HG02852 (cell line): ENCODE measurements around the gene LIMCH1.
"Not testable (repeated sequence)": the region's sequence is repeated elsewhere in the genome, so short reads cannot be mapped to it uniquely, and the experiment has no call there.

ENCODE experiments used
- ATAC-seq: cut with Tn5 transposase; IDR thresholded peaks from one replicate; pipeline ENCODE4 v1.9.1; 2021; ENCODE audit warnings: mild to moderate bottlenecking, moderate library complexity; ENCODE audit not compliant: unreplicated experiment

Gene LIMCH1, protein sequence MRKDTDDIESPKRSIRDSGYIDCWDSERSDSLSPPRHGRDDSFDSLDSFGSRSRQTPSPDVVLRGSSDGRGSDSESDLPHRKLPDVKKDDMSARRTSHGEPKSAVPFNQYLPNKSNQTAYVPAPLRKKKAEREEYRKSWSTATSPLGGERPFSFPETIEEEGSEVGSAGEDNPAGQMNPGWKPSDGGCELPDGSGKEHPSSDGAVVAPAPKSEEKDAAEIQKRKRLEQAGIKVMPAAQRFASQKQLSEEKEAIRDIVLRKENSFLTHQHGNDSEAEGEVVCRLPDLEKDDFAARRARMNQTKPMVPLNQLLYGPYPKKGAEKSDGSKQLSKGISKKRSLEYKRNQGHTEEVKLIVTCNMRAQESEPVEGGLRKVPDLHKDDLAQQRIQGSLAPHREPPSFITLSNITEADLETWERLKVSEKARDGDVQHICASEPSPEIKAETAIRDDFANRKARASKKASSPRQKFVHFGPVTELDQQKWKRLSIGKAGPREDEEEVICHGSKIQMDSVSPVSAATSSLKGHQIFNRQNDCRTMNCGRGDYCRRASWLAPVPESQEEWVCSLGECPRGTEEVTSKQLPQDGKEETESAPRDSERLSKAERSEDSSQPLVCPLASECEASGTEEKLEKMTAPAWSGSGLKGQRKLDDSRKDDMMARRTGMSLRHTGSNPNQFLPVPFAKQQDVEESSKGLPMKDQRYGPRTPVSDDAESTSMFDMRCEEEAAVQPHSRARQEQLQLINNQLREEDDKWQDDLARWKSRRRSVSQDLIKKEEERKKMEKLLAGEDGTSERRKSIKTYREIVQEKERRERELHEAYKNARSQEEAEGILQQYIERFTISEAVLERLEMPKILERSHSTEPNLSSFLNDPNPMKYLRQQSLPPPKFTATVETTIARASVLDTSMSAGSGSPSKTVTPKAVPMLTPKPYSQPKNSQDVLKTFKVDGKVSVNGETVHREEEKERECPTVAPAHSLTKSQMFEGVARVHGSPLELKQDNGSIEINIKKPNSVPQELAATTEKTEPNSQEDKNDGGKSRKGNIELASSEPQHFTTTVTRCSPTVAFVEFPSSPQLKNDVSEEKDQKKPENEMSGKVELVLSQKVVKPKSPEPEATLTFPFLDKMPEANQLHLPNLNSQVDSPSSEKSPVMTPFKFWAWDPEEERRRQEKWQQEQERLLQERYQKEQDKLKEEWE (N-terminal part only)

DNA sequence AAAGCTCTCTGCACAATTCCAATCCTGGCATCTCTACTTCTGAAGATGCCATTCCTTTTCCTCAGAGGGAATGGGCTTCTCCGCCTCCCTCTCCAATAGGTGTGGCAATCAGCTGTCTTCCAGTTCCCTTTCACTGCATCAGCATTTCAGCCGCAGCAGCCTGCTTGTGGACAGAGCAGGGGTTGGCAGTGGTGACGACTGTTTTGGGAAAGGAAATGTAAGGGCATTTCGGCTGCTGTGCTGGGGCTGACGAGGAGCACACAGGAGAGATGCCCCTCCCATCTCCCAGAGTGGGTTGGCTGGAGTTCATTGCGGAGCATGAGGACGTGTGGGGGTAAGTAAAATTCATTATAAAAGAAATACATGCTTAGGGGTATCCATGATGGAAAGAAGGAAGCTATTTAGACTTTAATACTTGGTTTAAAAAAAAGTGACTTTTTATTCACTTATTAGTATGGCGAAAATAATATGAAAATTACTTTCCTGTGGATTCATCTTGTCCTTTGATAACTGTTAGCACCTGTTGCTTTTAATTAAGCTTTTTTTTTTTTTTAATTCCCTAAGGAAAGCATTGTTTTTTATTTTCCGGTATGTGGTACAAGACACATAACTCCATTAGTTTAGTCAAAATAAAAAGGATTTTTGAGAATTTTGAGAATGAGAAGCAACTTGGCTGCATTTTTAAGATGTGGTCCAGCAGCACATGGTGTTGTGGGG lies at the start of gene LIMCH1:
Gene LIMCH1 (plus strand): TSS at position 141 of the 717 bp plus-strand sequence. CDS start 67,839 bp downstream, outside the sequence.
- ATAC-seq: no peak

DNA sequence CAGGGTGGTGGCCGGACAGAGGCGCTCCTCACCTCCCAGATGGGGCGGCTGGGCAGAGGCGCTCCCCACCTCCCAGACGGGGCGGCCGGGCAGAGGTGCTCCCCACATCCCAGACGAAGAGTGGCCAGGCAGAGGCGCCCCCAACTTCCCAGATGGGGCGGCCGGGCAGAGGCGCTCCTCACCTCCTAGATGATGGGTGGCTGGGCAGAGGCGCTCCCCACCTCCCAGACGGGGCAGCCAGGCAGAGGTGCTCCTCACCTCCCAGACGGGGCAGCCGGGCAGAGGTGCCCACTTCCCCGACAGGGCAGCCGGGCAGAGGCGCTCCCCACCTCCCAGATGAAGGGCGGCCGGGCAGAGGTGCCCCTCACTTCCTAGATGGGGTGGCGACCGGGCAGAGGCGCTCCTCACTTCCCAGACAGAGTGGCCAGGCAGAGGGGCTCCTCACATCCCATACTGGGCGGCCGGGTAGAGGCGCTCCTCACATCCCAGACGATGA lies 46.8 kb upstream of the LIMCH1 start:
- ATAC-seq: not testable (repeated sequence)

DNA sequence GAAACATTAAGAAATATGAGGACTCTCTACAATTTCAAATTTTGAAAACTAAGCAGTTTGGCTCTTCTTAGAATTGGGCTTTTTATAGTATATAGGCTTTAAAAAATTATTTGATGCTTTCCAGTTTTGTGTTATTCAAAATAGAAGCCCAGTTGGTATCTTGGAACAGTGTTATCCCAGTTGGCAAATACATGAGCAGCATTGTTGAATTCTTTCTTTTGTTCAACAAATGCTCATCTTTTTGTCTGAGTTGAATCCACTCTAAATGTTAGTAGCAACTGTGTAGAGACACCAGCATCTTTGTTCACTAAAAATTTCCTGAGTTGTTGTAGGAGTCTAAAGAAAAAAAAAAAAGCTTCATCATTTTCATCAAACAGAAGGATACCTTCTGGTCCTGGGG lies 41.0 kb upstream of the LIMCH1 start:
- ATAC-seq: no peak

DNA sequence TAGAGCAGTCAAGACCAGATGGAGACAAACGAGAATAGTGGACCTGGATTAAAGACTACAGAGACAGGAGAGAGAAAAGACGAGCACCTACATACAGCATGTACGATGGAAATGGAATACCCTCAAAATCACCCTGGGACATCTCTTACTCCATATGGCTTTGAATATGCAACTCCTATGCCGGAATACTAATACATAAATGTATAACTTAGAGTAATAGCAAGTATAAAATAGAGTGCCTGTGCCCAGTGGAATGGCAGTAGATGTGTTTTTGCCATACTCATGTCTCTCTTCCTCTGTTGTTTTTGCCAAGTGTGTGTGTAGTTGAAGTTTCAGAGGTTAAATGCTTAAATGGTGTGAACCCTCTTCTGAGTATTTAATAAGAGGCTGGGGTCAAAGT lies 39.8 kb upstream of the LIMCH1 start:
- no peak for ATAC-seq

DNA sequence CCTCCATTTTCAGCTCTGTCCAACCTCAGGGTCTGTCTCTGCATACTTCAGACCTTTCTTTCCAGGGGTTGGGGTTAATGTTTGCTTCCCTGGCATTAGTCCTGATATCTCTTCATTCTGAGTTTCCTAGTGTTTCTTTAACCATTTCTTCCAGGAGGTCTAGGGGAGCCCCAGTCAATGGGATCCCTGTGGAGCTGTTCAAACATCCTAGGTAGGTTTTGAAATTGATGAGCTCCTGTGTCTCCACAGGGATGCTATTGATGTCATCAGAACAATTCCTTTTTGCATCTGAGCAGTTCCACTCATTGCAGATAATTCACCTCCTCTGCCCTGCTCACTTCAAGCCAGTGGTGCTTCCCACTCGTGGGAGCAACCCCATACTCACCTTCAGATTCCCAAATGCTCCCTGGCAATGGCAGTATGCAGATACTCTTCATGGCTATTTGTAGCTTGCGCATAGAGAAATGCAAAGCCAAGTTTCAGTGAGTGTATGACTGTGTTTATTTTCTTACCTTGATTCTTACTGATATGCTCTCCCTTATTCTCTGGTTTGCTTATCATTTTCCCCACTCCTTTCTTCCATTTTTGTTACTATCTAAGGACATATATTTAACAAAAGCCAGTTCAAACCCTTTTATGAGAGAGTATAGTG lies 33.7 kb upstream of the LIMCH1 start:
- no peak for ATAC-seq

DNA sequence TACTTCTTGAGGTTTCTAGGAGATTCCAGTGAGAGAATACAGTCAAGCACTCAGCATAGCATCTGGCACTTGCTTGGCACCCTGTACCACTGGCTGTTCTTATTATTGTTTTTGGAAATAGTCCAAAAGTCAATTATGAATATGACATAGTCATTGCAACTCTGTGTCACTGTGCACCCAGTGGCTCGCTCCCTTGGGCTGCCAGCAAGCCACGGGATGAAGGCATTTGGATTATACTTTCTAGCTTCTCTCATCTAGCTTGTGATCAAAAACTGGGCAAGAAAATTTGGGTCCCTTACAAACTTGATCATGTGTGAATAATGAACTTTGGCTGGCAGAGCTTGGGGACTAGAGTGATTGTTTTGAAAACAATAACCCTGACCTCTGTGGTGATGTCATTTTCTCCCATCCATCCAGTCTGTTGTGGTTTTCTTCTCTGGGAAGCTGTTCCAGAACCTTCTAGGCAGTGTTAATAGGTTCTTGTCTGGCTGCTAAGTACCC lies 32.7 kb upstream of the LIMCH1 start:
- ATAC-seq: no peak

DNA sequence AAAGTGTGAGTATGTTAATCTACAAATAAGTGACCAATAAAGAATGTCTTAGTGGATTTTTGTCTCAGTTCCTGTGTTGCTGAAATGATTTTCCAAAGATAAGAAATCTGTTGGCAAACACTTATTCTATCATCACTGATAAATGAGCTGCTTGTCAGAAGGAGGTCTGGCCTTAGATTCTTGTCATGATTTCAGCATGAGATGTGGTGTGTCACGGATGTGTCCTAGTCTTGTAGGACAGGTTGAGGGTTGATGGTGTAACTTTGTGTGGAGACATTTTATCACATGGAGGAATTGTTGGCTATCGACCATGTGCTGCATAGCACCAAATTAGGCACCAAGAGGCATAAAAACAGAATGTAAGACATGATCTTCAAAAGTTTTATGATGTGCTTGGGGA lies 31.8 kb upstream of the LIMCH1 start:
- ATAC-seq: no peak

DNA sequence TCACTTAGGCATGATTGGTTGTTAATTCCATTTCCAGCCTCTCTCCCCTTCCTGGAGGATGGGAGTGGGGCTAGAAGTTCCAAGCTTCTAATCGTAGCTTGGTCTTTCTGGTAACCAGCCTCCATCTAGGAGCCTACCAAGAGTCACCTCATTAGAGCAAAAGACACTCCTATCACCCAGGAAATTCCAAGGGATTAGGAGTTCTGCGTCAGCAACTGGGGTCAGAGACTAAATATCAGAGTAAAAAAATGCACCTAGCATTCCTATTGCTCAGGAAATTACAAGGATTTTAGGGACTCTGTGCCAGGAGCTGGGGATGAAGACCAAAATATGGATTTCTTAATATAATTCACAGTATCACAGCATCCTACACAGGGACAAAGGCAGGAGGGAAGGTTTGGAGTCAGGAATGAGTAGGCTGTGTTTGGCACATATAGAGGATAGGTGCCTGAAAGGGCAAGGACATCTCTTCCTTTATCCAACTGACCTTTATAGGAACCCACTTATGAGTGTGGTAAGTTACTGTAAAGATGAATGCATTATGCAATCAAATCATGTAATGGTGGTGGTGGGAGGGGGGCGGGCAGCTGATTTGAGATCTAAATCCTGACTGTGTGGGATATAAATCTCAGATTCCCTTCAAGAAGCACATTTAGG lies 30.5 kb upstream of the LIMCH1 start:
- no peak for ATAC-seq

DNA sequence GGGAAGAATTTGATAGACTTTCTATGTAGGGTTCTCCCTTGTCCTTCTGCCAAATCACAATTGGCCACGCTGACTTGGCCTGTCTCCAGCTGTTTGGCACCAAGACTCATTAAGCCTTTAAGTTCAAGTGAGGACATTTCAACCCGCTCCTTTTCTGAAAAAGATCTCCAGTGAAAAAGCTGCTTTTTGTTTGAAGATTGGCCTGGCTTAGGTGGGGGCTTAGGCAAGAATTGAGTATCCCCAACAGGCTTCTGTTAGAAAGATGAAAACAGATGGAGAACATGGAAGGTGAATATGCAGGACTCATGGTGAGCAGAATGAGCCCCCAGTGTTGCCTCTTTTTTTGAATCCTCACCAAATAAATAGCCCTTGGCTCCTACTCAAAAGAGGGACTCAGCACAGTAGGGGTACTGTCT lies 28.5 kb upstream of the LIMCH1 start:
- ATAC-seq: no peak

DNA sequence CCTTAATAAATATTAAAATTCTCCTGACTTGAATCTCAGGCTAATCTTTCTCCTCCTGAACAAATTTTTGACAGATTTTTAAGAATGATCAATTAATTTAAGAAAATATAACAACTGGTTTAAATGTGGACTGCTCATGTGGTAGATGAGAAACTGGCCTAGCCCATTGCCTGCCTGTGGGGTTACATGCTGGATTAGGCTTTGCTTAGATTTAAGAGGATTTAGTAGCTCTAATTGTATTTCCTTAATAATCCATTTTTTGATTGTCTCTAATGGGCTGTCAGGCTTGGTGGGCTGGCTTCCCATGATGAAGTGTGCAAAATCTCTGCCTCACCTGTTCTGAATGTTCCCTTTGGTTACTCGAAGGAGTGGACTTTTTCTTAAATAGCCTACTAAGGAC lies 27.8 kb upstream of the LIMCH1 start:
- ATAC-seq: no peak

DNA sequence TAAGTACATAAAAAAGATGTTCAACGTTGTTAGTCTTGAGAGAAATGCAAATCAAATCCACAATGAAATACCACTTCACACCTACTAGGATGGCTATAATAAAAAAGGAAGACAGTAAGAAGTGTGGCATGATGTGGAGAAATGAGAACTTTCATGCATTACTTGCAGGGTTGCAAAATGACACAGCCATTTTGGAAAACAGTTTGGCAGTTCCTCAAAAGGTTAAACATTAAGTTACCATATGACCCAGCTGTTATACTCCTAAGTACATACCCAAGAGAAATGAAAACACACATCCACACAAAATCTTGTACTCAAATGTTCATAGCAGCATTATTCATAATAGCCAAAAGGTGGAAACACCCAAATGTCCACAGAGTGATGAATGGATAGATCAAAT lies 25.8 kb upstream of the LIMCH1 start:
- no peak for ATAC-seq

DNA sequence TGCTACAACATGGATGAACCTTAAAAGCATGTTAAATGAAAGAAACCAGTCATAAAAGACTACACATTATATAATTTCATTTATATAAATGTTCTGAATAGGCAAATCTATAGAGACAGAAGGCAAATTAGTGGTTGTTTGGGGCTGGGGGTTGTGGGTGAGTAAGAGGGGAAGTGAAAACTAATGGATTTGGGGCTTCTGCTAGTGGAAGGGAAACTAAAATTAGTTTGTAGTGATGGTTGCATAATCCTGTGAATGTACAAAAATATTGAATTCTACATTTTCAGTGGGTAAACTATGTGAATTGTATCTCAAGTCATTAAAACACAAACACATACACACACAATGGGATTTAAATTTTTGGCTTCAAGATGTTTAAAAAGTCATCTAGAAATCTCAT lies 25.4 kb upstream of the LIMCH1 start:
- ATAC-seq: no peak

DNA sequence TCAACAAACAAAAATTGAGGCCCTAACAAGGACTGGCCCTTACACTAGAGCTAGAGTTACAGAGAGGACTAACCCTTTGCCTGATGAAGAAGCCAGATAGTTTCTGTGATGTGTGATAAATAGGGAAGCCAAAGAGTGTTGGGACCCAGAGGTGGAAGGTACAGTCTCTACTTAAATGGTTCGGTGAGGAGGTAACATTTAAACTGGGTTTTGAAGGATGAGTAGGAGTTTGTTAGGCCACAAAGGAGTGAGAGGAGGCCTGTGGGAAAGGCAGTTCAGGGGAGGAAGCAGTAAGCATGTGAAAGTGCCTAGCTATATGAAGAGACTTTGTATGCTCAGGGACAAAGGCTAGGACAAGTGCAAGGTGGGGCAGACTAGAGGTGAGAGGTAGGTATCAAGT lies 23.8 kb upstream of the LIMCH1 start:
- ATAC-seq: no peak

DNA sequence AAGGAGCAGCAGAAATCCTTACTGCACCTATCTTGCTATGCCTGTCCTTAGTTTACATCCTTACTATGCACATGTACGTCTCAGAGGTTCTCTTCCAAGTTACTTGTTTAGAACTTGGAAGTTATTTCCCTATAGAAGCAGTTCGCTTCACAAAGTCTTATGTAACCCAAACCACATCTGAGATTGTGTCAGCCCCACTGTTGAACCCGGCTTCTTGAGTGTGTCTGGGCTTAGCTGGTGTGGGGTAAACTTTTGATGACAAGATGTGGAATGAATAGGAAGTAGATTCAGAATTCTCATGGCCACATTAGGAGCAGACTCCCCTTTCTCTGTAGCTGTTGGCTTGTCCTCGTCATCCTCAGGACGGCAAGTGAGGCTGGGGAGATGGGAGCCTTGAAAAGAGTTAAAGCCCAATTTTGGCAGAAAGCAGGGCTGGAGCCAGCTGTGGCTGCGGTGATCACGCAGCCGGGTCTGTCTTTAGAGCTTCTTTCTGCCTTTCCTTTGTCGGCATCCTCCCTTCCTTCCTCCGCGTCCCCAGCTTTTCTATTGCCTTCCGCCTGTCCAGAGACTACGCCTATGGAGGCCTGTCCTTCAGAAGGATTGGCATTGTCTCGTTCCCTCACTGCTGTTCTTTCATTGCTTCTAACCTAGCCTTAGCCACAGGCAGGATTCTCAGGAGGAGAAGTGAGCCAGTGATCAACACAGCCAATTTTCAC lies 23.0 kb upstream of the LIMCH1 start:
- no peak for ATAC-seq

DNA sequence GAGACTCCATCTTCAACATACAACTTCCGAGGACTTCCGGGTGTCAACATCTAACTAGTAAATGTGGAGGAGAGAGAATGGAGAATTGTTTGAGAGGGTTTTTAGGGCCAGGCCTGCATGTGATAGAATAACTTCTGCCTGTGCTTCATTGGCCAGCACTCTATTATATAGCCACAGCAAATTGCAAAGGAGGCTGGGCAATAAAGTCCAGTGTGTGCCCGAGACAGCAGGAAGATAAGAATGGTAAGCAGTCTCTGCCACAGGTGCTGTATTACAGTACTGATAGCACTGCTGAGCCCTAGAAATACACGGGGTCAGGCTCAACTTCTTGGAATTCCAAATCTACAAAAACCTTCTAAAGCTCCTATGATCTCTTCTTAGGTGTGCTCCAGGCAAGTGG lies 20.8 kb upstream of the LIMCH1 start:
- no peak for ATAC-seq

DNA sequence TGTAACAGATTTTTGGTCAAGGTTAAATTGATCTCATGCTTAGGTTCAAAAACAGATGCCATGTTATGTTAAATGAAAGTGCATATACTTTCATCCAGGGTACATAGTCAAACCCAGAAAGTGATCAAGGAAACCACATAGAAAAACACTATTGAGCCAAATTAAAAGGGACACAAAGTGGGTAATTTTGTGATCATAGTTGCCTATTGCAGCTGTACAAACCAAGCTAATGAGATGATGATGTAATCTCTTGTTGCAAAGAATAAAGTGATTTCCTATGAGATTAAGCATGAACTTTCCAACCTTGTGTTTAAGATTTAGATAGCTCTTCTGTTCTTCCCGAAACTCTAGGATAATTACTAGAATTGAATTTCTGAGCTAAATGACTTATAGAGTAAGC lies 20.2 kb upstream of the LIMCH1 start:
- no peak for ATAC-seq

DNA sequence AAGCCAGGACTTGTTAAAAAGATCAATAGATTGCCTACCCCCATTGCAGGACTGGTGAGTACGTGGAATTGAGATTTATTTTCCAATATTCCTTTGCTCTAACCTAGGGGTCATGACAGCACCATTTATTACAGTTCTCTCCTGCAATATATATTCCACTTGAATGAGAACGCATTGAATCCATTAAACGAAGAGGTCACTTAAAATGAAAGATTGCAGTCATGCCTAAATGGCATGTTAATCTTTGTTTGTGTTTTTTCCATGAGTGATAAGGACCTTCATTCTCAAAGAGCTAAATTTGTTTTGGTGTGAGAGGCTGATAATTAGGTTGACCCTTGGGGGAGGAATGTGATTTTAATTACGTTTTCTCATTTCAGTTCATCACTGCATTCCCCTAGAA lies 13.5 kb upstream of the LIMCH1 start:
- ATAC-seq: no peak

DNA sequence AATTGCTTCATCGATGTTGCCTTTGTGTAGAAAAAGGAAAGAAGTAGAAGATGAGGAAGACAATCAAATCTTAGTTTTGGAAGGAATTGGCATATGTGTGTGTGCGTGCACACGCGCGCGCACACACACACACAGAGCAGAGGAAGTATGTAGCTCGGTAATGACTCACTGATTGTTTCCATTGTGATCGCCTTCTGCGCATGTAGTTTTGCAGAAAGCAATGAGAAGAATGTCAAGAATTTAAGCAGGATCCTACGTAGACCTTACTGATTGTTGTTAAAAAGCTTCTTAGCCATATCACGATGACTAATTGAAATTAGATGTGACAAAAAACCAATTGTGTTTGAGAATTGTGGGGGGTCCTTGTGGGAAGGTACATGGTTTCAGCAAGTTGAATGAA lies 12.8 kb upstream of the LIMCH1 start:
- no peak for ATAC-seq

DNA sequence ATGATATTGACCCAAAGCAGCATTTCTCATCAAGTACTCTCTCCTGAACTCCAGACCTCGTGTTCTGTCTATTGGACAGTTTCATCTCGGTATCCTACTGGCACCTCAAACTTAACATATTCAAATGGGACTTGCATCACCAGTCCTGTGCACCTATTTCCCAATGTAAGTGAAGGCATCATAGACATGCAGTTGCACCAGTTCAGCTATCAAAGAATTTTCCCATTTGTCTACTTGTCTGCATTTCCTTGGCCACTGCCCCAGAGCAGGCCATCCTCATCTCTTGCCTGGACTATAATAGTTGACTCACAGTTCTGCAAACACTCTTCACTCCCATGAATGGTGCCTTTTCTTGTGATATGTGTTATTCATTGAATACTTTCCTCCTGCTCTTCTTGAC lies 11.3 kb upstream of the LIMCH1 start:
- no peak for ATAC-seq
